A549 (cell line): ENCODE measurements around the gene HTR2A. TPM values are rescaled to one million over a fixed set of nuclear protein-coding genes. Genes with fewer than 3 reads are reported as not detected.

Experiments
- ATAC-seq, 2 experiments: fragments of 200-7000 bp in 1 of 2; fragments of >200 bp in 1 of 2; cut with Nextera tagmentation in 1 of 2; cut with Tn5 transposase in 1 of 2; 3 replicates each; pipeline versions ENCODE4 v1.8.0 to v1.9.1; 2018 to 2020; ENCODE audit warnings: mild to moderate bottlenecking in 1 of 2, moderate library complexity in 1 of 2
- CTCF ChIA-PET: fragments of 300-600 bp; sonication (Branson Sonifier 250); formaldehyde crosslinking; extraction: SDS; loops from one replicate; lab custom pipeline; 2021; ENCODE audit warnings: antibody characterized with exemption, inconsistent platforms; lab: Yijun Ruan, JAX
- POLR2A ChIA-PET: fragments of 350-600 bp; formaldehyde crosslinking; extraction: SDS; loops from one replicate; lab custom pipeline; 2021; ENCODE audit warnings: antibody characterized with exemption, inconsistent platforms; lab: Yijun Ruan, JAX
- DNase-seq, 2 experiments: peaks; one replicate each; pipeline versions ENCODE4 v3.0.0 to v3.0.0-alpha.2; 2011 to 2016; ENCODE audit warnings: low read depth in 1 of 2, low spot score in 1 of 2
- FAIRE-seq: peaks from 2 replicates; lab custom pipeline; 2011; peaks lifted over from hg19 to GRCh38; lab: Jason Lieb, UNC
- H3K27ac ChIP-seq, 2 experiments: fragments of >200 bp; sonication (Bioruptor Twin); formaldehyde crosslinking; 3 replicates each; pipeline ENCODE4 v1.5.1; 2016 to 2017
- H3K4me1 ChIP-seq: fragments of >200 bp; sonication (Bioruptor Twin); formaldehyde crosslinking; 3 replicates; pipeline ENCODE4 v1.6.1; 2016
- H3K4me2 ChIP-seq: fragments of >200 bp; sonication (Bioruptor Twin); formaldehyde crosslinking; 3 replicates; pipeline ENCODE4 v1.6.1; 2016
- H3K4me3 ChIP-seq: fragments of >200 bp; sonication (Bioruptor Twin); formaldehyde crosslinking; 3 replicates; pipeline ENCODE4 v1.5.1; 2016
- H3K9me3 ChIP-seq: fragments of >200 bp; sonication (Bioruptor Twin); formaldehyde crosslinking; 3 replicates; pipeline ENCODE4 v1.6.1; 2016
- ATOH8 ChIP-seq: fragments of 250-450 bp; sonication (Bioruptor Pico); IDR thresholded peaks from 2 replicates; pipeline ENCODE4 v1.5.0; 2020; ENCODE audit warnings: low read depth, mild to moderate bottlenecking, moderate library complexity
- CBX2 ChIP-seq: fragments of 200-600 bp; sonication (generic); IDR thresholded peaks from 2 replicates; pipeline ENCODE4 v1.6.1; 2016; ENCODE audit warnings: low read depth, mild to moderate bottlenecking, borderline replicate concordance
- CHD2 ChIP-seq: fragments of 150-350 bp; IDR thresholded peaks from 2 replicates; pipeline ENCODE4 v1.6.1; 2014; ENCODE audit warnings: low read length; ENCODE audit not compliant: partially characterized antibody
- EHF ChIP-seq: fragments of 250-450 bp; sonication (Bioruptor Pico); IDR thresholded peaks from 2 replicates; pipeline ENCODE4 v1.5.0; 2020; ENCODE audit warnings: mild to moderate bottlenecking
- ESRRA ChIP-seq: fragments of 150-350 bp; IDR thresholded peaks from 2 replicates; pipeline ENCODE4 v1.6.1; 2014; ENCODE audit warnings: mild to moderate bottlenecking, low read length, borderline replicate concordance
- FOSB ChIP-seq: fragments of 250-450 bp; sonication (Bioruptor Pico); IDR thresholded peaks from 2 replicates; pipeline ENCODE4 v1.5.0; 2020; ENCODE audit warnings: mild to moderate bottlenecking, moderate library complexity
- GATA3 ChIP-seq: IDR thresholded peaks from 2 replicates; pipeline ENCODE4 v1.6.1; 2012; ENCODE audit warnings: borderline replicate concordance
- HOXA7 ChIP-seq: fragments of 250-450 bp; sonication (Bioruptor Pico); IDR thresholded peaks from 2 replicates; pipeline ENCODE4 v1.5.0; 2020; ENCODE audit warnings: mild to moderate bottlenecking, moderate library complexity
- HOXB5 ChIP-seq: fragments of 250-450 bp; sonication (Bioruptor Pico); IDR thresholded peaks from 2 replicates; pipeline ENCODE4 v1.5.0; 2020; ENCODE audit warnings: mild to moderate bottlenecking, moderate library complexity
- JUN ChIP-seq, 2 experiments: fragments of >200 bp; sonication (Bioruptor Twin); formaldehyde crosslinking; IDR thresholded peaks; 2 replicates in 1 of 2; 3 replicates in 1 of 2; pipeline ENCODE4 v1.6.1; 2016 to 2017
- KDM1A ChIP-seq: fragments of 200-600 bp; sonication (generic); IDR thresholded peaks from 2 replicates; pipeline ENCODE4 v1.6.1; 2016; ENCODE audit warnings: low read depth, mild to moderate bottlenecking
- MYC ChIP-seq: IDR thresholded peaks from 2 replicates; pipeline ENCODE4 v1.6.1; 2012; ENCODE audit warnings: mild to moderate bottlenecking, inconsistent platforms, low read length, improper control_type of control experiment, borderline replicate concordance
- NPAS2 ChIP-seq: fragments of 250-450 bp; sonication (Bioruptor Pico); IDR thresholded peaks from 2 replicates; pipeline ENCODE4 v1.8.0; 2022; ENCODE audit warnings: mild to moderate bottlenecking, moderate library complexity, borderline replicate concordance
- NR3C1 ChIP-seq: fragments of >200 bp; sonication (Bioruptor Twin); formaldehyde crosslinking; IDR thresholded peaks from 3 replicates; pipeline ENCODE4 v1.6.1; 2017
- POLR2AphosphoS2 ChIP-seq: conservative IDR thresholded peaks from 2 replicates; pipeline ENCODE4 v1.6.1; 2012; ENCODE audit warnings: low read length, improper control_type of control experiment, inconsistent platforms
- RARB ChIP-seq: fragments of 250-450 bp; sonication (Bioruptor Pico); IDR thresholded peaks from 2 replicates; pipeline ENCODE4 v1.8.0; 2021; ENCODE audit warnings: mild to moderate bottlenecking, moderate library complexity
- TP53 ChIP-seq: fragments of 250-450 bp; sonication (Bioruptor Pico); IDR thresholded peaks from 2 replicates; pipeline ENCODE4 v1.5.0; 2021; ENCODE audit warnings: mild to moderate bottlenecking, moderate library complexity
- ZFP36 ChIP-seq: fragments of 450-650 bp; IDR thresholded peaks from 2 replicates; pipeline ENCODE4 v1.6.1; 2014; ENCODE audit warnings: borderline replicate concordance; ENCODE audit not compliant: partially characterized antibody
- WGBS: methylation state at CpG from one replicate; pipeline ENCODE4 v1.1.6; 2017; ENCODE audit errors: missing lambda C conversion rate; 5-methylcytosine and 5-hydroxymethylcytosine counted together
- polyA plus RNA-seq, 4 experiments: library from polyadenylated mRNA; depleted of rRNA in 3 of 4; stranded (reverse); fragments of >200 nt; fragmentation: RNase III in 1 of 4; extraction: RNeasy Plus Mini Kit Qiagen cat#74134 plus additional on column Dnase treatment in 1 of 4; gene quantifications; 2 replicates in 3 of 4; 3 replicates in 1 of 4; pipeline ENCODE4 v1.2.3, GENCODE V29; 2011 to 2017
- TF ChIP-seq, protein P1 (sequence below): fragments of 250-450 bp; sonication (Bioruptor Pico); IDR thresholded peaks from 2 replicates; pipeline ENCODE4 v1.5.0; 2021; ENCODE audit warnings: mild to moderate bottlenecking, moderate library complexity, borderline replicate concordance
- TF ChIP-seq, protein P2 (sequence below): fragments of 200-600 bp; sonication (generic); IDR thresholded peaks from 2 replicates; pipeline ENCODE4 v1.6.1; 2016; ENCODE audit warnings: antibody characterized with exemption, mild to moderate bottlenecking, moderate library complexity
- TF ChIP-seq, protein P3 (sequence below): fragments of >200 bp; sonication (Bioruptor Twin); formaldehyde crosslinking; IDR thresholded peaks from 3 replicates; pipeline ENCODE4 v1.6.1; 2016
- TF ChIP-seq, protein P4 (sequence below): IDR thresholded peaks from 2 replicates; pipeline ENCODE4 v1.6.1; 2012

HTR2A gene
- polyA plus RNA-seq, 2 of the 4 experiments (the other 2 are of a cell fraction), result not detected

DNA sequence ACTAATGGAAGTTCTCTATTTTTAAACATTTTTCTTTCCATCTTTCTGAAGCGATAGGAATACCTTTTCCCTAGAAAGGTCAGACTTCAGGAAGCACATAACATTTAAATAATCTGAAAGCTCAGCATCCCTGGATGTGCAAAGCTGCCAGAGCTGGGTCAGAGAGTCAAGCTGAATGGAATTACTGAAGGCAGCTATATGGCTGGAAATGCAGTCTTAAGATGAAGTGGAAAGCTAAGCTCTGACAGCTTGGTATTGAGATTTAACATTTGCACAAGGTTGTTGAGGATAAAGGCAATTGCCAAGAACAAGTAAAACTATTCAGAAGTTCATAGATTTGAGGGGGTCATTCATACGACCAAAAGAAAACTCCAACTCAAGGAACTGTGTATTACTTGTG, 28.8 kb downstream of the HTR2A start:
- ATAC-seq (no peak), DNase-seq (no peak), FAIRE-seq (no peak)
- CTCF ChIA-PET, result no interaction called here
- POLR2A ChIA-PET, result no interaction called here
- no peaks in the 10 kb centered on the region for H3K9me3 ChIP-seq
- H3K4me2 ChIP-seq, result no peak overlapping the region
- H3K4me1 ChIP-seq, result no peaks in the 10 kb centered on the region
- TF ChIP-seq HOXA7 (no peak), JUN (IDR thresholded peaks at IDR 0.05) (no peak), ZFP36 (no peak), NR3C1 (no peak), ESRRA (no peak), CBX2 (no peak), EHF (CRISPR knock-in tag) (no peak), RARB (no peak), GATA3 (no peak), KDM1A (no peak), MYC (no peak), TP53 (CRISPR knock-in tag) (no peak)
- TF ChIP-seq, protein P1, sequence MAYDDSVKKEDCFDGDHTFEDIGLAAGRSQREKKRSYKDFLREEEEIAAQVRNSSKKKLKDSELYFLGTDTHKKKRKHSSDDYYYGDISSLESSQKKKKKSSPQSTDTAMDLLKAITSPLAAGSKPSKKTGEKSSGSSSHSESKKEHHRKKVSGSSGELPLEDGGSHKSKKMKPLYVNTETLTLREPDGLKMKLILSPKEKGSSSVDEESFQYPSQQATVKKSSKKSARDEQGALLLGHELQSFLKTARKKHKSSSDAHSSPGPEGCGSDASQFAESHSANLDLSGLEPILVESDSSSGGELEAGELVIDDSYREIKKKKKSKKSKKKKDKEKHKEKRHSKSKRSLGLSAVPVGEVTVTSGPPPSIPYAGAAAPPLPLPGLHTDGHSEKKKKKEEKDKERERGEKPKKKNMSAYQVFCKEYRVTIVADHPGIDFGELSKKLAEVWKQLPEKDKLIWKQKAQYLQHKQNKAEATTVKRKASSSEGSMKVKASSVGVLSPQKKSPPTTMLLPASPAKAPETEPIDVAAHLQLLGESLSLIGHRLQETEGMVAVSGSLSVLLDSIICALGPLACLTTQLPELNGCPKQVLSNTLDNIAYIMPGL (CRISPR knock-in tag), result no peak
- TF ChIP-seq, protein P2, sequence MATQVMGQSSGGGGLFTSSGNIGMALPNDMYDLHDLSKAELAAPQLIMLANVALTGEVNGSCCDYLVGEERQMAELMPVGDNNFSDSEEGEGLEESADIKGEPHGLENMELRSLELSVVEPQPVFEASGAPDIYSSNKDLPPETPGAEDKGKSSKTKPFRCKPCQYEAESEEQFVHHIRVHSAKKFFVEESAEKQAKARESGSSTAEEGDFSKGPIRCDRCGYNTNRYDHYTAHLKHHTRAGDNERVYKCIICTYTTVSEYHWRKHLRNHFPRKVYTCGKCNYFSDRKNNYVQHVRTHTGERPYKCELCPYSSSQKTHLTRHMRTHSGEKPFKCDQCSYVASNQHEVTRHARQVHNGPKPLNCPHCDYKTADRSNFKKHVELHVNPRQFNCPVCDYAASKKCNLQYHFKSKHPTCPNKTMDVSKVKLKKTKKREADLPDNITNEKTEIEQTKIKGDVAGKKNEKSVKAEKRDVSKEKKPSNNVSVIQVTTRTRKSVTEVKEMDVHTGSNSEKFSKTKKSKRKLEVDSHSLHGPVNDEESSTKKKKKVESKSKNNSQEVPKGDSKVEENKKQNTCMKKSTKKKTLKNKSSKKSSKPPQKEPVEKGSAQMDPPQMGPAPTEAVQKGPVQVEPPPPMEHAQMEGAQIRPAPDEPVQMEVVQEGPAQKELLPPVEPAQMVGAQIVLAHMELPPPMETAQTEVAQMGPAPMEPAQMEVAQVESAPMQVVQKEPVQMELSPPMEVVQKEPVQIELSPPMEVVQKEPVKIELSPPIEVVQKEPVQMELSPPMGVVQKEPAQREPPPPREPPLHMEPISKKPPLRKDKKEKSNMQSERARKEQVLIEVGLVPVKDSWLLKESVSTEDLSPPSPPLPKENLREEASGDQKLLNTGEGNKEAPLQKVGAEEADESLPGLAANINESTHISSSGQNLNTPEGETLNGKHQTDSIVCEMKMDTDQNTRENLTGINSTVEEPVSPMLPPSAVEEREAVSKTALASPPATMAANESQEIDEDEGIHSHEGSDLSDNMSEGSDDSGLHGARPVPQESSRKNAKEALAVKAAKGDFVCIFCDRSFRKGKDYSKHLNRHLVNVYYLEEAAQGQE, result no peak
- H3K27ac ChIP-seq, result no peak overlapping the region
- no peak overlapping the region for H3K4me3 ChIP-seq
- WGBS, result 9% methylated on average over 2 of the region's 2 CpGs

DNA sequence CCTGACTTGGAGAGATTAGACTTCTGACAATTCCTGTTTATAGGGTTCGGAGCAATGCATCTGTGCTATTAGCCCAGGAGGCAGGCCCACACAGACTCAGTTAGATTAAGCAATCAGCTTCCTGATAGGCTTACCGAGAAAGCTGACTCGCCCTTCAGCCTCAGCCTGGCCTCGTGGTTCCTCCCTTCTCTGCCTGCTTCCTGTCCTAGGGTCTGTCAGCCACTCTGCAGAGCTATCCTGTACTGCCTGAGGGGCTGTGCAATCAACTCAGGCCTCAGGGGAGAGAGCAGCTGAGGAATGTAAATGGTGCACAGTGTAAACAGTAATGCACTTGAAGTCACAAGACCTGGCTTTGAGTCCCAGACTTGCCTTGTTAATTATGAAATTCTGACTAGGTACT, 30.7 kb downstream of the HTR2A start:
- Histone ChIP-seq H3K9me3 (no peaks in the 10 kb centered on the region), H3K4me2 (no peak overlapping the region), H3K4me3 (no peak overlapping the region), H3K27ac (no peak overlapping the region), H3K4me1 (no peaks in the 10 kb centered on the region)
- CTCF ChIA-PET, result interaction anchor here (0.7 kb wide), 1 partner anchor 28 kb away, joined by 4 read pairs; no protein-coding TSS in a partner anchor
- FAIRE-seq (no peak), ATAC-seq (no peak), DNase-seq (peak in 1 of 2 experiments; percentile 1)
- POLR2A ChIA-PET, result no interaction called here
- TF ChIP-seq HOXA7, result no peak
- TF ChIP-seq, protein P3, sequence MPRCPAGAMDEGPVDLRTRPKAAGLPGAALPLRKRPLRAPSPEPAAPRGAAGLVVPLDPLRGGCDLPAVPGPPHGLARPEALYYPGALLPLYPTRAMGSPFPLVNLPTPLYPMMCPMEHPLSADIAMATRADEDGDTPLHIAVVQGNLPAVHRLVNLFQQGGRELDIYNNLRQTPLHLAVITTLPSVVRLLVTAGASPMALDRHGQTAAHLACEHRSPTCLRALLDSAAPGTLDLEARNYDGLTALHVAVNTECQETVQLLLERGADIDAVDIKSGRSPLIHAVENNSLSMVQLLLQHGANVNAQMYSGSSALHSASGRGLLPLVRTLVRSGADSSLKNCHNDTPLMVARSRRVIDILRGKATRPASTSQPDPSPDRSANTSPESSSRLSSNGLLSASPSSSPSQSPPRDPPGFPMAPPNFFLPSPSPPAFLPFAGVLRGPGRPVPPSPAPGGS, result no peak
- TF ChIP-seq, protein P4, sequence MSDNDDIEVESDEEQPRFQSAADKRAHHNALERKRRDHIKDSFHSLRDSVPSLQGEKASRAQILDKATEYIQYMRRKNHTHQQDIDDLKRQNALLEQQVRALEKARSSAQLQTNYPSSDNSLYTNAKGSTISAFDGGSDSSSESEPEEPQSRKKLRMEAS, result no peak
- no peak for TF ChIP-seq POLR2AphosphoS2
- no peak for TF ChIP-seq CHD2
- TF ChIP-seq HOXB5 (CRISPR knock-in tag), result no peak
- TF ChIP-seq NPAS2 (CRISPR knock-in tag), result no peak
- TF ChIP-seq FOSB (CRISPR knock-in tag), result no peak
- TF ChIP-seq KDM1A, result no peak
- no peak for TF ChIP-seq EHF (CRISPR knock-in tag)
- no peak for TF ChIP-seq RARB
- TF ChIP-seq ATOH8, result no peak
- 67% methylated on average over 1 of the region's 4 CpGs for WGBS
